ENCODE data around the gene KDM3B. TPM values are rescaled to one million over a fixed set of nuclear protein-coding genes. Genes with fewer than 3 reads are reported as not detected.

The KDM3B gene
- total RNA-seq, 1 donor from 2014 or later: 59.3 TPM

DNA sequence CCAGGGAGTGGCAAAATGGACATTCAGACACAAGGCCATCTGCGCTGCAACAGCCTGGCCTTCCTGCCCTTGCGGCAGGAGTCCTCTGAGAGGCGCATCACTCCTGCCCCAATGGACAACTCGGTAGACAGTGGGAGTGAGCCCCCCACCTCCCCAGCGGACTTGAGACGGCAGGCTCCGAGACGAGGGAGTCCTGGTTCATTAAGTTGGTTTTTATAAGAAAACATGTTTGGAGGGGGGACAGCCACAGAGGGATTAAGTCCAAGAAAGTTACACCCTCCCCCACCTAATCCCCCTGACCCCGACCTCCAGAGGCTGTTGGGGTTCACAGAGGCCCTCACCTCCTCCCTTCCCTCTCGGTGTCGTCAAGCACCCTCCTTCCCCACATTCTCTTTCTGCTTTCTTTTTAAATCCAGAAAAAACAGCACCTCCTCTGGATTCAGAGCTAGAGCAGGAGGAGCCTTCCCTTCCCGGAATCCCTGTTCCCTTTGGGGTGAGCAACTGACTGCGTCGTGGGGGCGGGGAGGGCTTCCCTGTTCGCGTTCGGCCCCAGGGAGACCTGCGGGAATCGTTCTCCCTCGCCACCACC, 111.0 kb downstream of the KDM3B start:
- no peaks in the 10 kb centered on the region for H3K9me3 Mint-ChIP-seq
- H3K4me3 Mint-ChIP-seq: peak overlapping the region; percentile 83

GRCh38 chr5:138464008-138464387, 111.5 kb downstream of the KDM3B start:
- peak; percentile 91 for DNase-seq (ENCODE audit: low spot score)
- H3K36me3 Mint-ChIP-seq (ENCODE audit: low read depth): peaks cover 24% of the 10 kb centered on the region
- intact Hi-C loops (cut with micrococcal nuclease): loop anchor here (1.0 to 10.0 kb wide), 10 partner anchors 25 to 877 kb away; partner anchors contain the start of genes BRD8, CDC25C, FAM13B and HNRNPA0
- peak overlapping the region; percentile 83 for H3K4me3 Mint-ChIP-seq
- H3K4me1 Mint-ChIP-seq (ENCODE audit: low read depth): peaks cover 55% of the 10 kb centered on the region
- H3K9me3 Mint-ChIP-seq: no peaks in the 10 kb centered on the region
- peaks cover 6% of the 10 kb centered on the region for H3K27me3 Mint-ChIP-seq (ENCODE audit: insufficient read depth)
- peak overlapping the region; percentile 93 for H3K27ac Mint-ChIP-seq

More for the DNA sequence above, 111.0 kb downstream of the KDM3B start:
- Mint-ChIP-seq H3K4me1 (ENCODE audit: low read depth) (peaks cover 55% of the 10 kb centered on the region), H3K36me3 (ENCODE audit: low read depth) (peaks cover 21% of the 10 kb centered on the region), H3K27ac (peak overlapping the region; percentile 93), H3K27me3 (ENCODE audit: insufficient read depth) (peaks cover 6% of the 10 kb centered on the region)
- intact Hi-C loops (cut with micrococcal nuclease): loop anchor here (1.0 to 10.0 kb wide), 10 partner anchors 24 to 877 kb away; partner anchors contain the start of genes BRD8, CDC25C, FAM13B and HNRNPA0
- DNase-seq (ENCODE audit: low spot score): no peak

GRCh38 chr5:138464388-138465260, 112.1 kb downstream of the KDM3B start:
- Mint-ChIP-seq H3K4me3 (peak overlapping the region; percentile 83), H3K4me1 (ENCODE audit: low read depth) (peaks cover 48% of the 10 kb centered on the region), H3K27me3 (ENCODE audit: insufficient read depth) (peaks cover 6% of the 10 kb centered on the region), H3K36me3 (ENCODE audit: low read depth) (peaks cover 24% of the 10 kb centered on the region), H3K27ac (peak overlapping the region; percentile 93), H3K9me3 (no peaks in the 10 kb centered on the region)
- DNase-seq (ENCODE audit: low spot score): peak; percentile 95
- intact Hi-C loops (cut with micrococcal nuclease): loop anchor here (1.0 to 10.0 kb wide), 17 partner anchors 14 to 938 kb away; partner anchors contain the start of genes BRD8, CDC23, CDC25C and ETF1

DNA sequence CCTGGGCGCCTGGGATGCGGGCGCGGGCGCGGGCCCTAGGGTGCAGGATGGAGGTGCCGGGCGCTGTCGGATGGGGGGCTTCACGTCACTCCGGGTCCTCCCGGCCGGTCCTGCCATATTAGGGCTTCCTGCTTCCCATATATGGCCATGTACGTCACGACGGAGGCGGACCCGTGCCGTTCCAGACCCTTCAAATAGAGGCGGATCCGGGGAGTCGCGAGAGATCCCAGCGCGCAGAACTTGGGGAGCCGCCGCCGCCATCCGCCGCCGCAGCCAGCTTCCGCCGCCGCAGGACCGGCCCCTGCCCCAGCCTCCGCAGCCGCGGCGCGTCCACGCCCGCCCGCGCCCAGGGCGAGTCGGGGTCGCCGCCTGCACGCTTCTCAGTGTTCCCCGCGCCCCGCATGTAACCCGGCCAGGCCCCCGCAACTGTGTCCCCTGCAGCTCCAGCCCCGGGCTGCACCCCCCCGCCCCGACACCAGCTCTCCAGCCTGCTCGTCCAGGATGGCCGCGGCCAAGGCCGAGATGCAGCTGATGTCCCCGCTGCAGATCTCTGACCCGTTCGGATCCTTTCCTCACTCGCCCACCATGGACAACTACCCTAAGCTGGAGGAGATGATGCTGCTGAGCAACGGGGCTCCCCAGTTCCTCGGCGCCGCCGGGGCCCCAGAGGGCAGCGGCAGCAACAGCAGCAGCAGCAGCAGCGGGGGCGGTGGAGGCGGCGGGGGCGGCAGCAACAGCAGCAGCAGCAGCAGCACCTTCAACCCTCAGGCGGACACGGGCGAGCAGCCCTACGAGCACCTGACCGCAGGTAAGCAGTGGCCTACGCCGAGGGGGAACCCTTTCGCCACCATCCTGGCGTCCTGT, 113.0 kb downstream of the KDM3B start, which contains the start of gene EGR1:
EGR1 (plus strand) TSS at position 219 of the 864 bp plus-strand sequence; CDS start at position 502, 283 bp downstream.
- peaks cover 41% of the 10 kb centered on the region for H3K4me1 Mint-ChIP-seq (ENCODE audit: low read depth)
- peak; percentile 91 for DNase-seq (ENCODE audit: low spot score)
- H3K27me3 Mint-ChIP-seq (ENCODE audit: insufficient read depth): peaks cover 6% of the 10 kb centered on the region
- H3K27ac Mint-ChIP-seq: peak within 1 kb of the TSS; percentile 93
- intact Hi-C loops (cut with micrococcal nuclease): loop anchor here (1.0 to 10.0 kb wide), 10 partner anchors 15 to 937 kb away; partner anchors contain the start of genes CDC23, ETF1, FAM13B and HNRNPA0
- H3K36me3 Mint-ChIP-seq (ENCODE audit: low read depth): peaks cover 24% of the 10 kb centered on the region
- H3K9me3 Mint-ChIP-seq: no peaks in the 10 kb centered on the region
- H3K4me3 Mint-ChIP-seq: peak within 1 kb of the TSS; percentile 83

GRCh38 chr5:138466125-138466899, 113.8 kb downstream of the KDM3B start:
- no peak for DNase-seq (ENCODE audit: low spot score)
- Mint-ChIP-seq H3K9me3 (no peaks in the 10 kb centered on the region), H3K36me3 (ENCODE audit: low read depth) (peaks cover 24% of the 10 kb centered on the region), H3K4me3 (peak overlapping the region; percentile 83), H3K27me3 (ENCODE audit: insufficient read depth) (peaks cover 6% of the 10 kb centered on the region), H3K4me1 (ENCODE audit: low read depth) (peaks cover 32% of the 10 kb centered on the region), H3K27ac (peak overlapping the region; percentile 10)
- intact Hi-C loops (cut with micrococcal nuclease): loop anchor here (5.0 to 10.0 kb wide), 3 partner anchors 712 to 936 kb away; partner anchors contain the start of genes HNRNPA0, MATR3 and SPATA24

GRCh38 chr5:138466900-138467710, 114.6 kb downstream of the KDM3B start:
- peak overlapping the region; percentile 10 for H3K27ac Mint-ChIP-seq
- intact Hi-C loops (cut with micrococcal nuclease): loop anchor here (5.0 to 10.0 kb wide), 3 partner anchors 712 to 935 kb away; partner anchors contain the start of genes HNRNPA0, MATR3 and SPATA24

GRCh38 chr5:138467711-138468132, 115.2 kb downstream of the KDM3B start:
- Mint-ChIP-seq H3K36me3 (ENCODE audit: low read depth) (peaks cover 24% of the 10 kb centered on the region), H3K9me3 (no peaks in the 10 kb centered on the region), H3K4me1 (ENCODE audit: low read depth) (peaks cover 26% of the 10 kb centered on the region), H3K4me3 (peak overlapping the region; percentile 83), H3K27ac (no peak overlapping the region), H3K27me3 (ENCODE audit: insufficient read depth) (peaks cover 9% of the 10 kb centered on the region)
- no peak for DNase-seq (ENCODE audit: low spot score)
- intact Hi-C loops (cut with micrococcal nuclease): loop anchor here (5.0 to 10.0 kb wide), 3 partner anchors 713 to 935 kb away; partner anchors contain the start of genes HNRNPA0, MATR3 and SPATA24

More at GRCh38 chr5:138466900-138467710, 114.6 kb downstream of the KDM3B start:
- peaks cover 26% of the 10 kb centered on the region for H3K4me1 Mint-ChIP-seq (ENCODE audit: low read depth)
- peak overlapping the region; percentile 83 for H3K4me3 Mint-ChIP-seq
- DNase-seq (ENCODE audit: low spot score): no peak
- peaks cover 24% of the 10 kb centered on the region for H3K36me3 Mint-ChIP-seq (ENCODE audit: low read depth)
- H3K9me3 Mint-ChIP-seq: no peaks in the 10 kb centered on the region
- peaks cover 6% of the 10 kb centered on the region for H3K27me3 Mint-ChIP-seq (ENCODE audit: insufficient read depth)

DNA sequence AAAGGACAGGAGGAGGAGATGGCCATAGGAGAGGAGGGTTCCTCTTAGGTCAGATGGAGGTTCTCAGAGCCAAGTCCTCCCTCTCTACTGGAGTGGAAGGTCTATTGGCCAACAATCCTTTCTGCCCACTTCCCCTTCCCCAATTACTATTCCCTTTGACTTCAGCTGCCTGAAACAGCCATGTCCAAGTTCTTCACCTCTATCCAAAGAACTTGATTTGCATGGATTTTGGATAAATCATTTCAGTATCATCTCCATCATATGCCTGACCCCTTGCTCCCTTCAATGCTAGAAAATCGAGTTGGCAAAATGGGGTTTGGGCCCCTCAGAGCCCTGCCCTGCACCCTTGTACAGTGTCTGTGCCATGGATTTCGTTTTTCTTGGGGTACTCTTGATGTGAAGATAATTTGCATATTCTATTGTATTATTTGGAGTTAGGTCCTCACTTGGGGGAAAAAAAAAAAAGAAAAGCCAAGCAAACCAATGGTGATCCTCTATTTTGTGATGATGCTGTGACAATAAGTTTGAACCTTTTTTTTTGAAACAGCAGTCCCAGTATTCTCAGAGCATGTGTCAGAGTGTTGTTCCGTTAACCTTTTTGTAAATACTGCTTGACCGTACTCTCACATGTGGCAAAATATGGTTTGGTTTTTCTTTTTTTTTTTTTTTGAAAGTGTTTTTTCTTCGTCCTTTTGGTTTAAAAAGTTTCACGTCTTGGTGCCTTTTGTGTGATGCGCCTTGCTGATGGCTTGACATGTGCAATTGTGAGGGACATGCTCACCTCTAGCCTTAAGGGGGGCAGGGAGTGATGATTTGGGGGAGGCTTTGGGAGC, 115.9 kb downstream of the KDM3B start:
- peaks cover 14% of the 10 kb centered on the region for H3K27me3 Mint-ChIP-seq (ENCODE audit: insufficient read depth)
- peaks cover 24% of the 10 kb centered on the region for H3K36me3 Mint-ChIP-seq (ENCODE audit: low read depth)
- intact Hi-C loops (cut with micrococcal nuclease): loop anchor here (5.0 to 10.0 kb wide), 3 partner anchors 714 to 934 kb away; partner anchors contain the start of genes HNRNPA0, MATR3 and SPATA24
- H3K4me1 Mint-ChIP-seq (ENCODE audit: low read depth): peaks cover 26% of the 10 kb centered on the region
- no peaks in the 10 kb centered on the region for H3K9me3 Mint-ChIP-seq
- no peak for DNase-seq (ENCODE audit: low spot score)
- peak overlapping the region; percentile 36 for H3K27ac Mint-ChIP-seq
- H3K4me3 Mint-ChIP-seq: peak overlapping the region; percentile 83

- no peak overlapping the region for H3K27ac Mint-ChIP-seq
- intact Hi-C loops (cut with micrococcal nuclease): loop anchor here (5.0 to 10.0 kb wide), 3 partner anchors 714 to 933 kb away; partner anchors contain the start of genes HNRNPA0, MATR3 and SPATA24
- no peaks in the 10 kb centered on the region for H3K9me3 Mint-ChIP-seq
- H3K4me3 Mint-ChIP-seq: peak overlapping the region; percentile 83
- H3K27me3 Mint-ChIP-seq (ENCODE audit: insufficient read depth): peaks cover 17% of the 10 kb centered on the region
- DNase-seq (ENCODE audit: low spot score): no peak
- H3K4me1 Mint-ChIP-seq (ENCODE audit: low read depth): peaks cover 26% of the 10 kb centered on the region
- peaks cover 24% of the 10 kb centered on the region for H3K36me3 Mint-ChIP-seq (ENCODE audit: low read depth)
Measured at GRCh38 chr5:138468966-138469539, 116.6 kb downstream of the KDM3B start.
